Measurements from ENCODE around the gene LYRM4.

DNA sequence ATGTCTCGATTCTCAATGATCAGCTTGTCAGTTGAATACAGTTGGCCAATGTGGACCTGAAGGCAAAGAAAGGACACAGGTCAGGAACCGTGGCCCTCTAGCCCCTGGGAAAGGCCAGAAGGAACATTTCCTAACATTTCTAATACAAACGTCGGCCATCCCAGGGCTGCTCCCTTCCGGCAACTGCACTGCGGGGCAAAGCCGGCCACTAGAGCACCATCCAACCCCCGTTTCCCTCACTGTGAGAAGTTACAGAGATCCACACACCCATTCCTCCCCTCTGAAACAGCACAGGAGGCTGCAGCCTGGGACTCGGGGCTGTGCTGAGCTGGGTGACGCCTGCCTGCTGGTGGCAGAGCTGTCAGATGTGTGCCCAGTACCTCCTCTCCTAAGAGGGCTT is 151.3 kb downstream of the LYRM4 start:
- TF ChIP-seq, protein P1, sequence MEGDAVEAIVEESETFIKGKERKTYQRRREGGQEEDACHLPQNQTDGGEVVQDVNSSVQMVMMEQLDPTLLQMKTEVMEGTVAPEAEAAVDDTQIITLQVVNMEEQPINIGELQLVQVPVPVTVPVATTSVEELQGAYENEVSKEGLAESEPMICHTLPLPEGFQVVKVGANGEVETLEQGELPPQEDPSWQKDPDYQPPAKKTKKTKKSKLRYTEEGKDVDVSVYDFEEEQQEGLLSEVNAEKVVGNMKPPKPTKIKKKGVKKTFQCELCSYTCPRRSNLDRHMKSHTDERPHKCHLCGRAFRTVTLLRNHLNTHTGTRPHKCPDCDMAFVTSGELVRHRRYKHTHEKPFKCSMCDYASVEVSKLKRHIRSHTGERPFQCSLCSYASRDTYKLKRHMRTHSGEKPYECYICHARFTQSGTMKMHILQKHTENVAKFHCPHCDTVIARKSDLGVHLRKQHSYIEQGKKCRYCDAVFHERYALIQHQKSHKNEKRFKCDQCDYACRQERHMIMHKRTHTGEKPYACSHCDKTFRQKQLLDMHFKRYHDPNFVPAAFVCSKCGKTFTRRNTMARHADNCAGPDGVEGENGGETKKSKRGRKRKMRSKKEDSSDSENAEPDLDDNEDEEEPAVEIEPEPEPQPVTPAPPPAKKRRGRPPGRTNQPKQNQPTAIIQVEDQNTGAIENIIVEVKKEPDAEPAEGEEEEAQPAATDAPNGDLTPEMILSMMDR (IDR thresholded peaks at IDR 0.05): no peak
- no peak for TF ChIP-seq ZFX (IDR thresholded peaks at IDR 0.05; ENCODE audit: borderline replicate concordance)
